GM19467 (cell line): ENCODE results near the gene SPRYD3.

Source experiments
- ATAC-seq: cut with Tn5 transposase; IDR thresholded peaks from one replicate; pipeline ENCODE4 v1.9.1; 2021; ENCODE audit warnings: mild to moderate bottlenecking, moderate library complexity; ENCODE audit not compliant: unreplicated experiment

The SPRYD3 gene

DNA sequence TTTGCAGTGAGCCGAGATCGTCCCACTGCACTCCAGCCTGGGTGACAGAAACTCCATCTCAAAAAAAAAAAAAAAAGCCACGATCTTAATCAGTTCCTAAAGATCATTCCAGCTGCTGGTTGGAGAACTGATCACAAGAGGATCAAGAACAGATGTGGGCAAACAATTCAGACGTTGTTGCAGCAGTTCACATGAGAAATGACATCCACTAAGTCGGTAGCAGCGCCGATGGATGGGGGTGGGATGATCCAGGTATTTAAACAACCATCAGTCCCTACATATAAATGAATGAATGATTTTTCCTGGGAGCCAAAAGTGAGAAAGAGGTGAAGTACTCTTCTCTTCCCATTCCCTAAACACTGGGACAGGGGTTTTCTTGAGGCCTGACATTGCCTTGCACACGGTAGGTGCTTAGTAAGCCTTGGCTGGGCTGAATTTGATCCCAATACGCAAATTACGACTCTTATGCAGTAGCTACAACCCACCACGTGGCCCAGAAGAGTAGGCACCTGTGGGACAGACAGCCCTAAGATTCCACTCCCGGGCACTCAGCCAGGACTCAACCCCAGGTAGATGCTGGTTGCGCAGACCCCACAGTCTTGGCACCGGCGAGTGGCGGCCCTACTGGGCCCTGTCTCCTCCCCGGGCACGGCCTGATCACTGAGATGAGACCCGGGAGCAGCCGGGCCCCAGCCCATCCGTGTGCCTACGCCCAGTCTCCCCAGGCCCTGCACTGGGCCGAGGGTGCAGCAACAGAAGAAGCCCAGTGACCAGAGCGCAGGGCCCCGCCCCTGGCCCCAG is 565 bp downstream of the SPRYD3 start:
- ATAC-seq = no peak

GRCh38 chr12:53077030-53077429 is 2.2 kb downstream of the SPRYD3 start:
- no peak for ATAC-seq

- no peak for ATAC-seq
Observed at GRCh38 chr12:53076461-53076860, 2.7 kb downstream of the SPRYD3 start.

DNA sequence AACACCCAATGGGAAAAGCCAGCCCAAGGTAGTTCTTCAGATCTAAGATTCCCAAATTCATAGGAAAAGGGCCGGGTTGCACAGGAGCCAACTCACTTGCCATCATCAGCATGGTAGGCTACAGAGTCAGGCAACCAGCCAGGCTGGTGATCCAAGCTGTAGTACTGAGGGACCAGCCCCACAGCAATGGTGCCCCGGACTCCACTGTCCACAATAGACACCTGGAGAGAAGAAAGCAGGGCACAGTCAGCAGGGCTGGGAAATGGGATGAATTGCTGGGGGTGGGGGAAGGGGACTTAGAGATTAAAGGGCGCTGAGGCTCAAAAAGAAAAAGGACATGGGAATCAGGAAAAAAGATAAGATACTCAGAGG is 4.2 kb downstream of the SPRYD3 start:
- no peak for ATAC-seq

DNA sequence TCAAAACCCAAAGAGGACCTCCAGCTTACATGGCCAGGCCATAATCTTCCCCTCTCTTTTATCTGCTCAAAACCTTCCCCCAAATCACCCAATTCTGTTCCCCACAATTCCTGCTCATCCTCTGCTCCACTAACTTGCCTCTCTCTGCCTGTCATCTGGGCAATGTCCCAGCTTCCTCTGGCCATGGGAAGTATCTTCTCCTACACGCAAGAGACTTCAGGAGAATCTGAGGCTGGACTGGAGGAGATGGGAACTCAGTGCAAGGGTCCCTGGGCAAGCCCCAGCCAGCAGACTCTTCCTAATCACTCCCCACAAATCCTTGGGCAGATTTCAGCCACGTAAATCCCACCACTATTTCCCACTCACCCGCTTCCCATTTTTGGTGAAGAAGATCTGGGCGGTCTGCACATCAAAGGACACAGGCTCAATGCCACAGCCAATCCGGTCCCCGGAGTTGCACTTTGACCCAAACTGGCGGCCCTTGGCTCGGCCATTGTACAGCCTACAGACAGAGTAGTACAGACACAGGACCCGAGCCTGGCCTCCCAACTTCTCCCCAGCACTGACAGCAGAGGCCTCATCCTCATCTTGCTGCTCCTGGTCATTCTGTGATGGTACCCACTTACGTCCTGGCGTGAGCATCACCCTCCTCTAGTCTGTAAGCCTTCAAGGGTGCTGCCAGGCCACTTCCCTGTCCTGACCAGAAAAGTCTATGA is 4.7 kb downstream of the SPRYD3 start:
- ATAC-seq = no peak

GRCh38 chr12:53073881-53074280 is 5.3 kb downstream of the SPRYD3 start:
- no peak for ATAC-seq

DNA sequence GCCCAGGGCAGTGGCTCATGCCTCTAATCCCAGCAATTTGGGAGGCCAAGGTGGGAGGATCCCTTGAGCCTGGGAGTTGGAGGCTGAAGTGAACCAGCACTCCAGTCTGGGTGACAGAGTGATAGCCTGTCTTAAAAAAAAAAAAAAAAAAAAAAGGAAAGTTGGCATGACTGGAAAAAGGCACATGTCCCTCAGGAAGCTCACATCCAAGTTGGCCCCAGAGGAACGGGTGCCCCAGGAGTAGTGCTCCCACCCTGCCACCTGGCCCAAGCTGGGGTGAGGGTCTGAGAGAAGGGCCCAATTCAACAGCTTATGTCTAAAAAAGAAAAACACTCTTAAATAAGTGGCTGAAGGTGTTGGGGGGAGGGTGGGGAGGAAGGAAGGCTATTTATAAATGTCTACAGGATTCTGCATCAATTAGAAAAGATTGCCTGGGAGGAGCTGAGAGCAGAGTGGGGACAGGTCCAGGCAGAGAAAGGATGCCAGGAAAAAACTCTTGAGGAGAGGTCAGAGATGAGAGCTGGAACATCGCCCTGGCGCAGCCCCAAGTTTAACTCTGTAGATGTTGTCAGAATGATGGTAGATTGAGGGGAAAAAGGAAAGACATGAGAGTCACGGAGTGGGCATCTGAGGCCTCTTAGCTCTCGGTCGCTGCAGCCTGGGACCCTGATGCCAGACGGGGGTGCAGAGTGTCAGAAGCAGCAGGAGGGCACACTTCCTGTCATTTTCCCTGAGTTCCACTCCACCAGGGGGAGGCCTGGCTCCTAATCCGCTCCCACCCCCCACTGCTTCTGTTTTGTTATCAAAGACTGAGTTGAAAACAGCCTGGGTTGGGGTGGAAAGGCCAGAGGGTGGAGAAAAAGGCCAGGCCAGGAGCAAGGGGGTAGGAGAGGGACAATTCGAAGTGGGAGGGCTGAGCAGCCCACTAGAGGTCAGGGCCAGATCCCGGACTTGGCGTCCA is 7.3 kb downstream of the SPRYD3 start:
- no peak for ATAC-seq

DNA sequence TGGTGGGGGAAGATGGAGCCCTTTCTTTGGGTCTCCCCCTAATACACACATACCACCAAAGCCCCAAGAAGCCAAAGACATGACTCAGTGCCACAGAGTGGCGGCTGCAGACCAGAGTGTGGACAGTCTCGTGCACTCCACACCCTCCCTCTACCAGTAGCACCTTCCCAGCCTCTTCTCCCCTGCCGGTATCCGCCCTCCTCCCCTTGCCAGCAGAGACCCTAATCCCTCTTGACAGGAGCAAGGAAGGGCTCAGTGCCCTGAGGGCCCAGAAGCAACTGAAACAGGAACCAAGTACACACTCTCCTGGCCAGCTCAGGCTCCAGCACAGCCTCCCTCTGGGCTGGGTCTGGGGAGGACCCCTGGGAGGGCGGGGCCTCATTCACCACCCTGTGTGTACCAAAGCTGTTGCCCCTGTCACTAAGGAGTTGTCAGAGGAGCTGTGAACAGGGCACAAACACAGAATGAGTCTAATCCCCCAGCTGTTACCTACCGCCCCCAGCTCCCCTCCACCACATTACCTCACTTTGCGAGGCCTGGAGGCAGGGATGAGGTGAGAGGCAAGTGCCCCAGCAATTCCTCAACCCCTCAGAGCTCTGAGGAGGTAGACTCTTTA is 8.2 kb downstream of the SPRYD3 start:
- ATAC-seq = no peak

DNA sequence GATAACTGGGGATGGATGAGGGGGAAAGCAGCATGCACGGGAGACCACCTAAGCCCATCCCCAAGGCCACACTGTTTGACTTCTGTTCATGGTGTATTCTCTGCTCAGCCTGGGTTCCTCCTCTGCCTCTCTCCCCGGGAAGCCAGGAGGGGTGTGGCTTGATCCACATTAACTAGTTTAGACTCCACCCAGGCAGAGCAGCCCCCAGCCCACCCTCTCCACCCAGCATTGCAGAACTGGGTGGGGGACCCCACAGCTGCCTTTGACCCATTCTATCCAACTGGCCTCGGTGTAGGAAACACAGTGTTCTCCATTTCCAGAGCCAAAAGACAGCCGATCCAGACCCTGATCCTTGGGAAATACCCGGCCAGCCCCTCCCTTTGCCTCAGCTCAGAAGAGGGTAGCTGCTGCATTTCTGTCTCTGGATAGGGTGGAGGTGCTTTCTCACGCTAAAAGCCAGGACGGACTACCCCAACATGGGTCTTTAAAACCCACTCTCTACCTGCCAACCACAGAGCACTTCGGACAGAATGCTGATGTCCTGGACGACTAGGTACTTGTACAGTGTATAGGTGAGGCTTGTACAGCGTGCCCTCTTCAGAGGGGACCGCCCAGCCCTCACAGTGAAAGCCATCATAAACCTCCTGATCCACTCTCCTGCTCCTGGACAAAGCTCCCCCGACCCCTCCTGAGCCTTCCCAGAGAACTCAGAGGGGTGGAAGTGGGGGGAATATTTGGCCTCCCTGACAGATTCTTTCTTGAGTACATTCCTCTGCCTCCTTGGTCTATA is 9.4 kb downstream of the SPRYD3 start:
- ATAC-seq = no peak

DNA sequence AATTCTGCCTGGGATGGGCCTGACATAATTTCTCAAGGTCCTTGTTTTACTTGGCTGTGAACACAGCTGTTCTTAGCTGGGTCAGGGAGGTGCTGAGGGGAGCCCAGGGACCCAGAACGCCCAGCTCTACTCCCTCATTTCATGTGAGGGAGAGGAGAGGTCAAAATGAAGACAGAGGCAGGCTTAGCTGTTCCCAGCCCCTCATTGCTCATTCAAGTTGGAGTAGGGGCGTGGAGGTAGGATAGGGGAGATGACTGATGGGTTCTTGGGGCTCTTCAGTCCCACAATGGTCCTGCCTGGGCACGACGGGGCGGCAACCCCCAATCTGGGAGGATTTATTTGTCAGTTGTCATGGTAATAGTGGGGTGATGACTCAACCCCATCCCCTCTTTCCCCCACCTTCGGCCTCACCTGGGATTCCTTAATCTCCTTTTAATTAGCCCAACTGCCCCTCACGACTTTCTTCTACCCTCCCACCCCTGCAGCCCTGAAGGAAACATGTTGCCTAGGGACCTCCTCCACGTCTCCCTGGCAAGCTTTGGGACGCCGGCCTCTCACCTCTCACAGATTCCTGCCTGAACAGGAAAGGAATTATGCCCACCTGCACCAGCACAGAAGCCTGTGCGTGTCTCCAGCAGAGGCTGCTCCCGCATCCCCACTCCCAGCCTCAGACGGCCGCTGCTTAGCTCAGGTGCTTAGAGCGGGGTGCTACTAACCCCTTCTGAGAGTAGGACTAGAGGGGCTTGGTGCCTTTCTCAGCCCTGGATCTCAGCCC is 10.2 kb downstream of the SPRYD3 start:
- no peak for ATAC-seq

- ATAC-seq = no peak
Observed at GRCh38 chr12:53067993-53068770, 11.0 kb downstream of the SPRYD3 start.

DNA sequence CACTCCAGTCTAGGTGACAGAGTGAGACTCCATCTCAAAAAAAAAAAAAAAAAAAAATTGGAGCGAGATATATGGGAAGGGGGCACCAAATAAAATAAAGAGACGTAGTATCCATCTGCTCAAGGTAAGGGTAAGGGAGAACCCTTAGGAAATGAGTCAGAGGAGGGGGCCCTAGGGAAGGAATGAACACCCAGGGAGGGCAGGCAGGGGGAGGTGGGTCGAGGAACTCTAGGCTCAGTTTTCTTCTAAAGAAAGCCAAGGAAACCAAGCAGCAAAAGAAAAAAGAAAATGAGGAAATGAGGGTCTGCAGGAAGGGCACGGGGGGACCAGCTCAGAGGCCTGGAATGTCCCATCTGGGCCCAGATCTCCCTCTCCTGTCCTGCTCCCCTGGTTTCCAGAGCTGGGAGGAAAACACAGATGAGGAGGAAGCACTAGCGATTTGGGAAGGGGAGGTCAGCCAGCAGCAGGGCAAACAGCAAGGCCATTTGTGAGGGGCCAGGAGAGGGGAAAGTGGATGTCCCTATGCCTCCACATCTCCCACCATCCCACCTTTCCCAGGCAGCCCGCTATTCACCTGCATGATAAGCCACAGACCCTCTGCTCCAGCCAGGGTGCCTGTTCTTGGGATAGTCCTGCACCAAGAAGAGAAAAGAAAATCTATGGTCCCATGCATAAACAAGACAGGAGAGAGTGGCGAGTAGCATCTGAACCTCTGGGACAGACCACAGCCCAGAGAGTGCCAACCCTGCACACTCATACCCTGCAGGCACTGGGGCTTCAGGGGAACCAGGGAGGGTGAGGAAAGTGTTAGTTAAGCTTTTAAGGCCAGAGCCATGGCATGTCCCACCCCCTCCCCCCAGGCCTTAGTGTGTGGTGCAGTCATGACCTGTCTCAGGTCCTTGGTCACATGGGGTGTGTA is 11.9 kb downstream of the SPRYD3 start:
- ATAC-seq = no peak

DNA sequence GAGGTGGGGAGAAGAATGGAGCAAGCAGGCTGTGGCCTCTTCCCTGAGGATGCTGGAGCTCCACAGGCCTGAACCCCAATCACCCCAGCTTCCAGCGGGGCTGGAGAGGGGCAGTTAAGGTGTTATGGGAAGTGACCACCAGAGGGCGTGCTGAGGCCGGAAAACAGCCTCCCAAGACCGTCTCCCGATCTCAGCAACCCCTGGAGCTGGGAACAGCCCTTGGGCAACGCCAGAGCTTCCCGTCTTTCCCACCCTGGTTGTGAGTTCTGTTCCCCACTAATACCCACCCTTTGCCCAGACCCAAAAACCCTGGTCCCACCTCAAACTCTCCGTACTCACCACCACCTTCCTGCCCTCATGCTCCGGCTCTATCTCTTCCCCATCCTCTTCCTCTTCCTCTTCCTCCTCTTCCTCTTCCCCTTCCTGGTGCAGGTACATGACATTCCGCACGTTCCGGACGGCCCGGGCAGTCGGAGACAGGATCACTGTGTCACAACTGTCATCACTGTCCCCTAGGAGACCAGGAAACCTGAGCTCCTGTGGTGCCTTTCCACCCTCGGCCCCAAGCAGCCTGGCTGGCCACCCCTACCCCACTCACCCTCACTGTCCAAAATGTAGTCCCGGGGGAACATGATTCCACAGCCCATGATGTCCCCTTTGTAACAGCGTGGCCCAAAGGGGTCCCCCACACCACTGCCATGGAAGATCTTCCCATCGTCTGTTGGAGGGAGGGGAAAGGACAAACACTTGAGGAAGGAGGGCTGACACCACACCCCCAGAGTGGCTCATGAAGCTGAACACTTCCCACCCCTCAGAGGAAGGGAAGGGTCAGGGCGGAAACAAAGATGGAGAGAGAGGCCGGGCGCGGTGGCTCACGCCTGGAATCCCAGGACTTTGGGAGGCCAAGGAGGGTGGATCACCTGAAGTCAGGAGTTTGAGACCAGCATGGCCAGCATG is 12.9 kb downstream of the SPRYD3 start:
- ATAC-seq = no peak

GRCh38 chr12:53065470-53065869 is 13.7 kb downstream of the SPRYD3 start:
- no peak for ATAC-seq

DNA sequence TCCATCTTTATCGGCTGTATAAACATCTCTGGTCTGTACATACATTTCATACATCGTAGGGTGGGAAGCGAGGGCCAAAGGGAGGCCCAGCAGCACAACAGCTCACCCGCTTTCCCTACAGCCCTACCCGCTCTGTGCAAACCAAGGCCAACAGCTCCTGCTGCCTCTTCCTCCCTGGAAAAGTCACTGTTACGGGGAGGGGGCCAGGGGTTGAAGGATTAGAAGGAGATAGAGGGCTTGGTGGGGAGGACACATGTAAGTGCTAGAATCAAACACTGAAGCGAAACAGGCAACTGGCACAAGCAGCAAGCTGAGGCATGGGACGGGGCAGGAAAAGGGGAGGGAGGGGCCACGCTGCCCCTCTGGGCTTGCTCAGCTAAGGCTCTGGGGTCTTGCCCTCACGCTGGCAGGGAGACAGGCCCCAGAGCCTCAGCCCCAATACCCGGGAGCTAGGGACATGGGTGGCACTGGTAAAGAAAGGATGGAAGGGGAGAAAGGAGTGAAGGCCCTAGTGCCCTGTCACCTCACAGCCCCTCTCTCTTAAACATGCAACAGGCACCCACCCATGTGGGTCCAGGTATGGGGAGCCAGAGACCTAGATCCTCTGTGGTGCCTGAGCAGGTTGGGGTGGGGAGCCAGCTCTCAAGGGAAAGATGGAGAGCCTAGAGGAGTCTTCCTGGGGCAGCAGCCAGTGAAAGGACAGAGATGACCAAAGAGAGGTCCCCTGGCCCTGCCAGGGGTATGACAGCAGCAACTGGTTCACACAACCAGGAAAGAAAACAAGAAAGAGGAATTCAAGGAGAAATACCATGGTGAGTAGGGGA is 14.4 kb downstream of the SPRYD3 start:
- no peak for ATAC-seq
